K562 (cell line): ENCODE measurements around the gene UBE2J2. TPM values are rescaled to one million over a fixed set of nuclear protein-coding genes. Genes with fewer than 3 reads are reported as not detected.
A peak's percentile ranks its signal among the peaks of the same experiment; 100 is the strongest.

Experiments used
- BRF1 ChIP-seq: IDR thresholded peaks from 3 replicates; pipeline ENCODE4 v1.6.1; 2011; ENCODE audit warnings: borderline replicate concordance, mild to moderate bottlenecking; ENCODE audit not compliant: insufficient read length; ENCODE audit errors: extremely low read depth
- MAFF ChIP-seq: IDR thresholded peaks from 2 replicates; pipeline ENCODE4 v1.6.1; 2012; ENCODE audit warnings: low read length, improper control_type of control experiment
- MYBL2 ChIP-seq, 2 experiments: fragments of 450-650 bp in 1 of 2; sonication (generic) in 1 of 2; formaldehyde crosslinking in 1 of 2; IDR thresholded peaks; 2 replicates each; pipeline versions ENCODE4 v1.6.1 to v1.8.1; 2017 to 2022; ENCODE audit warnings: borderline replicate concordance in 1 of 2, inconsistent platforms in 1 of 2, low read depth in 1 of 2, mild to moderate bottlenecking in 1 of 2, missing genetic modification reagents in 1 of 2, moderate library complexity in 1 of 2
- NR4A1 ChIP-seq, 2 experiments: fragments of 250-450 bp in 1 of 2; fragments of 450-650 bp in 1 of 2; sonication (Bioruptor Pico) in 1 of 2; IDR thresholded peaks; 2 replicates each; pipeline versions ENCODE4 v1.4.0 to v1.6.1; 2016 to 2020; ENCODE audit warnings: mild to moderate bottlenecking in 2 of 2, missing compliant biosample characterization in 1 of 2, missing genetic modification characterization in 1 of 2, moderate library complexity in 1 of 2
- PHB ChIP-seq: fragments of 250-450 bp; sonication (Bioruptor Pico); IDR thresholded peaks from 2 replicates; pipeline ENCODE4 v1.5.0; 2021
- POLR2AphosphoS2 ChIP-seq: IDR thresholded peaks from 2 replicates; pipeline ENCODE4 v1.6.1; 2012; ENCODE audit warnings: low read length, improper control_type of control experiment
- RBM22 ChIP-seq: fragments of 200-400 bp; formaldehyde crosslinking; IDR thresholded peaks from 2 replicates; pipeline ENCODE4 v1.6.1; 2018; ENCODE audit warnings: low read length, low read depth; ENCODE audit not compliant: poor library complexity, severe bottlenecking
- RFX5 ChIP-seq: IDR thresholded peaks from 2 replicates; pipeline ENCODE4 v1.6.1; 2011; ENCODE audit warnings: low read depth, mild to moderate bottlenecking, improper control_type of control experiment, low read length
- SIX5 ChIP-seq, 2 experiments: IDR thresholded peaks; 2 replicates each; pipeline ENCODE4 v1.6.1; 2011; ENCODE audit warnings: low read length in 2 of 2, borderline replicate concordance in 1 of 2, low read depth in 1 of 2, mild to moderate bottlenecking in 1 of 2, moderate library complexity in 1 of 2; ENCODE audit not compliant: insufficient read depth in 1 of 2
- TBL1XR1 ChIP-seq, 2 experiments: IDR thresholded peaks; 2 replicates each; pipeline ENCODE4 v1.6.1; 2012; ENCODE audit warnings: improper control_type of control experiment in 2 of 2, low read length in 2 of 2, mild to moderate bottlenecking in 1 of 2
- TGIF2 ChIP-seq: sonication (generic); formaldehyde crosslinking; IDR thresholded peaks from 2 replicates; pipeline ENCODE4 v1.8.1; 2022; ENCODE audit warnings: mild to moderate bottlenecking, missing genetic modification reagents, moderate library complexity
- XRCC3 ChIP-seq: fragments of 450-650 bp; IDR thresholded peaks from 2 replicates; pipeline ENCODE4 v1.6.1; 2017; ENCODE audit warnings: mild to moderate bottlenecking, moderate library complexity
- ZFP36 ChIP-seq: fragments of 150-350 bp; IDR thresholded peaks from 2 replicates; pipeline ENCODE4 v1.6.1; 2018; ENCODE audit warnings: low read length, low read depth; ENCODE audit not compliant: partially characterized antibody
- ZNF324 ChIP-seq: fragments of 250-450 bp; sonication (Bioruptor Pico); IDR thresholded peaks from 2 replicates; pipeline ENCODE4 v1.4.0; 2020; ENCODE audit warnings: mild to moderate bottlenecking
- ZNF431 ChIP-seq: sonication (generic); formaldehyde crosslinking; IDR thresholded peaks from 2 replicates; pipeline ENCODE4 v1.8.0; 2022; ENCODE audit warnings: mild to moderate bottlenecking, missing genetic modification reagents
- ZNF785 ChIP-seq: fragments of 250-450 bp; sonication (Bioruptor Pico); IDR thresholded peaks from 2 replicates; pipeline ENCODE4 v1.4.0; 2020; ENCODE audit warnings: mild to moderate bottlenecking
- polyA plus RNA-seq, 8 experiments: library from polyadenylated mRNA; depleted of rRNA in 4 of 8; stranded (reverse) in 5 of 8; unstranded in 3 of 8; fragments of >200 nt; fragmentation: Nextera tagmentation in 2 of 8; fragmentation: Illumina TruSeq in 1 of 8; extraction: Ambion mirVana in 2 of 8; extraction: Trizol in 1 of 8; gene quantifications; 2 replicates each; pipeline versions ENCODE4 v1.2.1 to v1.2.3, GENCODE V29; 2011 to 2014; ENCODE audit warnings: inconsistent platforms in 1 of 8, missing spikeins in 1 of 8
- total RNA-seq, 7 experiments: library from RNA; depleted of rRNA in 6 of 7; stranded (reverse); fragments of >200 nt in 6 of 7; fragmentation: Illumina TruSeq in 2 of 7; extraction: Trizol in 2 of 7; gene quantifications; 2 replicates each; pipeline versions ENCODE4 v1.2.1 to v1.2.3, GENCODE V29; 2011 to 2021; ENCODE audit warnings: low replicate concordance in 1 of 7
- TF ChIP-seq, protein P1 (sequence below): fragments of 450-650 bp; conservative IDR thresholded peaks from 2 replicates; pipeline ENCODE4 v1.6.1; 2016; ENCODE audit warnings: missing genetic modification characterization, low read depth, mild to moderate bottlenecking, control low read depth, missing compliant biosample characterization
- TF ChIP-seq, protein P2 (sequence below), 2 experiments: fragments of 450-650 bp; IDR thresholded peaks; 2 replicates each; pipeline ENCODE4 v1.6.1; 2018; ENCODE audit warnings: mild to moderate bottlenecking in 2 of 2, low read depth in 1 of 2; ENCODE audit not compliant: partially characterized antibody in 2 of 2

The UBE2J2 gene
- total and polyA plus RNA-seq, 9 of the 15 experiments (the other 6 are each of a cell fraction or from before 2014, with no cell fraction given), result 0.93 to 112 (median 75.5) TPM

- TF ChIP-seq ZFP36 (no peak), POLR2AphosphoS2 (no peak; the same call in 1 of the 2 replicates), BRF1 (no peak), TGIF2 (CRISPR knock-in tag) (no peak), RFX5 (no peak), PHB (CRISPR knock-in tag) (no peak), XRCC3 (no peak), ZNF785 (CRISPR knock-in tag) (no peak), MYBL2 (IDR thresholded peaks at IDR 0.05; ENCODE audit: low read depth) (no peak), MYBL2 (CRISPR knock-in tag; IDR thresholded peaks at IDR 0.05; ENCODE audit: borderline replicate concordance) (no peak), ZNF431 (peak; percentile 45; the same call in 1 of the 2 replicates), TBL1XR1 (IDR thresholded peaks at IDR 0.05; ENCODE audit: low read length in 2 of 2) (no peak), MAFF (no peak), SIX5 (IDR thresholded peaks at IDR 0.05; ENCODE audit: borderline replicate concordance in 1 of 2, insufficient read depth in 1 of 2, low read depth in 1 of 2, low read length in 2 of 2) (no peak), RBM22 (peak; percentile 66), NR4A1 (CRISPR knock-in tag; IDR thresholded peaks at IDR 0.05) (no peak), NR4A1 (tag; IDR thresholded peaks at IDR 0.05) (no peak), ZNF324 (no peak)
- TF ChIP-seq, protein P1, sequence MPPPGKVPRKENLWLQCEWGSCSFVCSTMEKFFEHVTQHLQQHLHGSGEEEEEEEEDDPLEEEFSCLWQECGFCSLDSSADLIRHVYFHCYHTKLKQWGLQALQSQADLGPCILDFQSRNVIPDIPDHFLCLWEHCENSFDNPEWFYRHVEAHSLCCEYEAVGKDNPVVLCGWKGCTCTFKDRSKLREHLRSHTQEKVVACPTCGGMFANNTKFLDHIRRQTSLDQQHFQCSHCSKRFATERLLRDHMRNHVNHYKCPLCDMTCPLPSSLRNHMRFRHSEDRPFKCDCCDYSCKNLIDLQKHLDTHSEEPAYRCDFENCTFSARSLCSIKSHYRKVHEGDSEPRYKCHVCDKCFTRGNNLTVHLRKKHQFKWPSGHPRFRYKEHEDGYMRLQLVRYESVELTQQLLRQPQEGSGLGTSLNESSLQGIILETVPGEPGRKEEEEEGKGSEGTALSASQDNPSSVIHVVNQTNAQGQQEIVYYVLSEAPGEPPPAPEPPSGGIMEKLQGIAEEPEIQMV, result no peak
- TF ChIP-seq, protein P2, sequence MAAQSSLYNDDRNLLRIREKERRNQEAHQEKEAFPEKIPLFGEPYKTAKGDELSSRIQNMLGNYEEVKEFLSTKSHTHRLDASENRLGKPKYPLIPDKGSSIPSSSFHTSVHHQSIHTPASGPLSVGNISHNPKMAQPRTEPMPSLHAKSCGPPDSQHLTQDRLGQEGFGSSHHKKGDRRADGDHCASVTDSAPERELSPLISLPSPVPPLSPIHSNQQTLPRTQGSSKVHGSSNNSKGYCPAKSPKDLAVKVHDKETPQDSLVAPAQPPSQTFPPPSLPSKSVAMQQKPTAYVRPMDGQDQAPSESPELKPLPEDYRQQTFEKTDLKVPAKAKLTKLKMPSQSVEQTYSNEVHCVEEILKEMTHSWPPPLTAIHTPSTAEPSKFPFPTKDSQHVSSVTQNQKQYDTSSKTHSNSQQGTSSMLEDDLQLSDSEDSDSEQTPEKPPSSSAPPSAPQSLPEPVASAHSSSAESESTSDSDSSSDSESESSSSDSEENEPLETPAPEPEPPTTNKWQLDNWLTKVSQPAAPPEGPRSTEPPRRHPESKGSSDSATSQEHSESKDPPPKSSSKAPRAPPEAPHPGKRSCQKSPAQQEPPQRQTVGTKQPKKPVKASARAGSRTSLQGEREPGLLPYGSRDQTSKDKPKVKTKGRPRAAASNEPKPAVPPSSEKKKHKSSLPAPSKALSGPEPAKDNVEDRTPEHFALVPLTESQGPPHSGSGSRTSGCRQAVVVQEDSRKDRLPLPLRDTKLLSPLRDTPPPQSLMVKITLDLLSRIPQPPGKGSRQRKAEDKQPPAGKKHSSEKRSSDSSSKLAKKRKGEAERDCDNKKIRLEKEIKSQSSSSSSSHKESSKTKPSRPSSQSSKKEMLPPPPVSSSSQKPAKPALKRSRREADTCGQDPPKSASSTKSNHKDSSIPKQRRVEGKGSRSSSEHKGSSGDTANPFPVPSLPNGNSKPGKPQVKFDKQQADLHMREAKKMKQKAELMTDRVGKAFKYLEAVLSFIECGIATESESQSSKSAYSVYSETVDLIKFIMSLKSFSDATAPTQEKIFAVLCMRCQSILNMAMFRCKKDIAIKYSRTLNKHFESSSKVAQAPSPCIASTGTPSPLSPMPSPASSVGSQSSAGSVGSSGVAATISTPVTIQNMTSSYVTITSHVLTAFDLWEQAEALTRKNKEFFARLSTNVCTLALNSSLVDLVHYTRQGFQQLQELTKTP (IDR thresholded peaks at IDR 0.05; ENCODE audit: low read depth in 1 of 2, partially characterized antibody in 2 of 2), result no peak
Observed at GRCh38 chr1:1291548-1292441, 18.1 kb upstream of the UBE2J2 start (continued).
